Measurements from ENCODE around the gene FLNC.

DNA sequence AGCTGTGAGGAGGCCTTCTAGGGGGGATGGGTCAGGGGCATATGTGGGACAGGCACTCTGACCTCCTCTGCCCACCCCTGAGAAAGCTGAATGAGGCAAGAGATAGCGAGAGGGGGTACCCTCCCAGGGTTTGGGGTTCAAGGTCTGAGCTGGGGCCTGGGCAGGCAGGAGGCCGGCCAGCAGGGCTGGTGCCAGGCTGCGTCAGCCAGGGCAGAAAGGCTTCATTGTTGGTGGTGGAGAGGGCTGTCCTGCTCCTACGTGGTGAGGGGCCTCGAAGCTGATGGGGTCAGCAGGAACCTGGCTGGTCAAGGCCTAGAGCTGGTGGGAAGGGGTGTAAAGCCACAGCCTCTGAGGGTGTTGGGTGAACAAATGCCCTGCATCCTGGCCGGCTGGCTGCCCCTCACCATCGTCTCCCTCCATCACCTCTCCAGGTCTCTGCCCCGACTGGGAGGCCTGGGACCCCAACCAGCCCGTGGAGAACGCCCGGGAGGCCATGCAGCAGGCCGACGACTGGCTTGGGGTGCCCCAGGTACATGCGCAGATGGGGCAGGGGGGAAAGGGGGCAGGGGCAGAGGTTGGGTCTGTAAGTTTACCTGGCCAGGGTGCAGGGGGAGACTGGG, 6.6 kb downstream of the FLNC start:
- TF ChIP-seq CTCF (IDR thresholded peaks at IDR 0.05) (no peak), ZFX (IDR thresholded peaks at IDR 0.05; ENCODE audit: borderline replicate concordance) (no peak)

Measured in 22Rv1 (cell line).